IPS-18c (cell line): Measurements from ENCODE around the gene SH3BP1.

Experiments
- H3K4me3 ChIP-seq: 2 replicates; pipeline ENCODE4 v1.7.0; 2013; ENCODE audit warnings: low read depth, mild to moderate bottlenecking, low read length, moderate library complexity; ENCODE audit not compliant: insufficient read depth
- H3K9me3 ChIP-seq: one replicate; pipeline ENCODE4 v1.6.1; 2013; ENCODE audit warnings: mild to moderate bottlenecking, low read length, moderate library complexity; ENCODE audit not compliant: control insufficient read depth, insufficient read depth

SH3BP1 gene

DNA sequence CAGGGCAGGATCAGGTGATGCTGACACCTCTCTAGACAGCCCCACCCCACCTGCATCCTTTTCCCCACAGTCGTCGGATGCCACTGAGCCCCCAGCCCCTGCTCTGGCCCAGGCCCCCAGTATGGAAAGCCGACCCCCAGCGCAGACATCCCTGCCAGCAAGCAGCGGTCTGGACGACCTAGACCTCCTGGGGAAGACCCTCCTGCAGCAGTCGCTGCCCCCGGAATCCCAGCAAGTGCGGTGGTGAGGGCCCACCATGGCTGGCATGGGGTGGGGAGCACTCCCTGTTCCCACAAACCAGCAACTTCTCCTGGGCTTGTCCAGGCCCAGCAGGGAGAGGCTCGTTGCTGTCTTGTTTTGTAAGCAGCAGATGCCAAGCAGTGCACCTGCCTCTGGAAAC, 9.5 kb upstream of the SH3BP1 start:
- Histone ChIP-seq H3K4me3 (no peak overlapping the region), H3K9me3 (no peaks in the 10 kb centered on the region)

DNA sequence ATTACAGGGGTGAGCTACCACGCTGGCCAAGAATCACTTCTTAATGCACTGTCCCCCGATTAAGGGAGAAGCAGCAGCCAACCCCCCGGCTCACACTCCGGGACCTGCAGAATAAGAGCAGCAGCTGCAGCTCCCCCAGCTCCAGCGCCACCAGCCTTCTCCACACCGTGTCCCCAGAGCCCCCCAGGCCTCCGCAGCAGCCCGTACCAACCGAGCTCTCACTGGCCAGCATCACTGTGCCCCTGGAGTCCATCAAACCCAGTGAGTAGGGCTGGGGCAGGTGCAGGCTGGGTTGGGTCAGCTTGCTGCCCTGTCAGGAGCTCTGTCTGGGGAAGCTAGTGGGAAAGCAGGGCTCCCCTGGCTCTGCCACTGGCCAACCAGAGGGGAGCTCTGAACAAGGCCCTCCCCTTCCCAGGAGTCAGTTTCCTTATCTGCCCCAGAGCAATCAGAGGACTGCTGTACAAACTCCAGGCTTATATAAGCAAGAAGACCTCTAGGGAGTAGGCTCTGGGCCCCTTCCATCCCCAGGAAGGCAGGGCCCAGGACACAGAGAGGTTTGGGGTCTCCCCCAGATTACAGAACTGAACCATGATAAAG, 8.5 kb upstream of the SH3BP1 start:
- Histone ChIP-seq H3K9me3 (no peaks in the 10 kb centered on the region), H3K4me3 (no peak overlapping the region)

DNA sequence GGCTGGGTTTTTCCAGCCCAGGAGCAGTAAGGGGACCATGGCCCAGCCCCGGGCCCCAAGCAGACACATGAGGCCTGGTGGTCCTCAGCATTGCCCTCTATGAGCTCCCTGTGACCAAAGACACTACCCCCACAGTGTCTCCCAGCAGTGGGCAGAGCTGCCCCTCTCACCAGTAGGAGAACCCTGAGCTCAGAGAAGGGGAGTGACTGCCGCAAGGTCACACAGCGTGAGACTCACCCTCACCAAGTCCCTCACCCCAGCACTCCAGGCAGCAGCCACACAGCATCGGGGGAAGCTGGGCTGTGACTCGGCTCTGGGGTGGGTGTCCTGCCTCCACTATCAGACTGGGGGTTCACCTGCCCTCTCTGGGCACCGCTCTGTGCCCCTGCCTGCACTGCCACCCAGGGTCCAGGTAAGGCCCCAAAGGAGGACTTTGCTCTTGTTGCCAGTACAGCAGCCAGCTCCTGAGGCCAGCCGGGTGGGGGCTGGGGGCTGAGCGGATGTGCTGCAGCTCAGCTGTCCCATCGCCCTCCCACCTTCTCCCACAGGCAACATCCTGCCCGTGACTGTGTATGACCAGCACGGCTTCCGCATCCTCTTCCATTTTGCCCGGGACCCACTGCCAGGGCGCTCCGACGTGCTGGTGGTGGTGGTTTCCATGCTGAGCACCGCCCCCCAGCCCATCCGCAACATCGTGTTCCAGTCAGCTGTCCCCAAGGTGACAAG, 7.9 kb upstream of the SH3BP1 start:
- Histone ChIP-seq H3K4me3 (no peak overlapping the region), H3K9me3 (no peaks in the 10 kb centered on the region)

DNA sequence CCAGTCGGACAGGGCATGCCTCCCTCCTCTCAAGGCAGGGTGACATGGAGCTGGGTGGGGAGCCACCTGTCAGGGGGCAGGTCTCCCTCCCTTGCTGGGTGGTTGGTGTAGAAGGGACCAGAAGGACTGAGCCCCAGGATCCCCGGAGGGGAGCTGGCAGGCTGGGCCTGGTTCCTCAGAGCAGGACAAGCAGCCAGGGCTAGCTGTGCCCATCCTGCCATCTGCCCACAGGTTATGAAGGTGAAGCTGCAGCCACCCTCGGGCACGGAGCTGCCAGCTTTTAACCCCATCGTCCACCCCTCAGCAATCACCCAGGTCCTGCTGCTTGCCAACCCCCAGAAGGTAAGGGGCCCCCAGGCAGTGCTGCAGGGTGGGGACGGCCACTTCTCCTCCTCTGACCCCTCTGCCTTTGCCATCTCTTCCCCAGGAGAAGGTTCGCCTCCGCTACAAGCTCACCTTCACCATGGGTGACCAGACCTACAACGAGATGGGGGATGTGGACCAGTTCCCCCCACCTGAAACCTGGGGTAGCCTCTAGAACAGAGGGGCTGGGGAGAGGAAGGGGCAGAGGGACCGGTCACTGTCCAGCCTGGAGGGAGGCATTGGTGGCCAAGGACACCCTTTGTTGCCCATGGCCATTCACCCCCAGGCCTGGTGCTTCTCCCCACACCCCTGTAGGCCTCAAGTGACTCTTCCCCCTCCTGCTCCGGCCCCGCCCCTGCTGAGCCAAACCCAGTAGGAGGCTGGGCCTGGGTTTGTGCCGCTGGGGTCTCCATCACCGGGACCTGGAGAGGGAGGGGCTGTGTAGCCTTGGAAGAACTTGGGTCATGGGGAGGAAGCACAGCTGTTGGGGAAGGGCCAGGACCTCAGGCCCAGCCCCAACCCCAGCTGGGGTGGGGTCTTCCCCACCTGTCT, 7.0 kb upstream of the SH3BP1 start:
- Histone ChIP-seq H3K4me3 (no peak overlapping the region), H3K9me3 (no peaks in the 10 kb centered on the region)

DNA sequence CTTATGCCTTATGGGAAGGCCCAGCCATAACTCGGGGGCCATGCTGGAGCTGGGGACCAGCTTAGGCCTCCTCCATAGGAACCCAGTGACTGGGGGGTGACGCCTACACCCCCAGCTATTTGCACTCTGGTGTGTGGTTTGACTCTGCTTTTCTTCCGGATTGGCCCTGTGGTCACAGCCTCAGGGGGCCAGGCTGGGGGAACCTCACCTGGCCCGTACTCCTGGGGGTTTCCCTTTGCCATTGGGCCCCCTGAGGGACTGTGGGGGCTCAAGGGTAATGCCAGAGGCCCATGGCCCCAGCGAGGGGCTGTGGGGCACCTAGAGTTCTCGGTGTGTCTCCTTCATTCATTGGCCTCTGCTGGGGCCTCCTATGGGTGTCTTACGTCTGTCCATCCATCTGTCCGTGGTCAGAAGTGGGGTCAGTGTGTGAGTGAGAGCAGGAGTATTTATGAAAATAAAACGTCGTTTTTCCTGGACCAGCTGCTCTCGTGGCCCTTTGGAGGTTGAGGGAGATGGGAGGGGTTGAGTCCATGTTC, 6.3 kb upstream of the SH3BP1 start:
- no peak overlapping the region for H3K4me3 ChIP-seq
- H3K9me3 ChIP-seq: no peaks in the 10 kb centered on the region

DNA sequence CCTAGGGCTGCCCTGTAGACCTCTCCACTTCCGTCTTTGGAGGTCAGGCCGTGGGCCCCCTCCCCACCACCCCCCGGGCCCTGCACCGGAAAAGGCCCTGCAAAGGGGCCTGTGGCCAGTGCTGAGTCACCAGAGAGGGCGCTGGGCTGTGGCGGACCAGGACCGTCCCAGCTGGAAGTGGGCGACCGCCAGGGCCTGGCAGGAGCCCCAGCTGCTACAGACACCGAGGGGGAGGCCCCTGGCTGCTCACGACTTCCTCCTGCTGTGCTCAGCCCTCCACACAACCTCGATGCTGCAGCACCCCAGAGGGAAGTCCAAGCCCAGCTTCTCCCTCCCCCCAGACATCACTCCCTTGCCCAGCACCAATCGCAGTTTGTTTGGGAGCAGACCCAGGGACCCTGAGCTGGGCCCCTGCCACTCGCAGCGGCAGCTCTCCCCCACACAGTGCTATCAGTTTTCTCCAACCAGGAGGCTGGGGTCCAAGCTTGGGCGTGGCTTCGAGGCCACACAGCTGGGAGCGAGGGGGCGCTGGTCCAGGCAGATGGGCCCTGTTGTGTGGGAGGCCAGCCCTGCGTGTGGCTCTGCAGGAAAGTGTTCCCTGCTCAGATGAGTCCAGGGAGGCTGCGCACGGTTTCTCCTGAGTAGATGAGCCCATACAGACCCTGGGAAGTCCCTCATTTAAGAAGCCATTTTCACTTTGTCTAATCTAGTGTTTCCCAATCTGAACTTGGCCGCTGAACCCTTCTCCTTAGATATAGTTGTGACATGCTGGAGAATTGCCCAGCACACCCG, 5.6 kb upstream of the SH3BP1 start:
- Histone ChIP-seq H3K4me3 (no peak overlapping the region), H3K9me3 (no peaks in the 10 kb centered on the region)

DNA sequence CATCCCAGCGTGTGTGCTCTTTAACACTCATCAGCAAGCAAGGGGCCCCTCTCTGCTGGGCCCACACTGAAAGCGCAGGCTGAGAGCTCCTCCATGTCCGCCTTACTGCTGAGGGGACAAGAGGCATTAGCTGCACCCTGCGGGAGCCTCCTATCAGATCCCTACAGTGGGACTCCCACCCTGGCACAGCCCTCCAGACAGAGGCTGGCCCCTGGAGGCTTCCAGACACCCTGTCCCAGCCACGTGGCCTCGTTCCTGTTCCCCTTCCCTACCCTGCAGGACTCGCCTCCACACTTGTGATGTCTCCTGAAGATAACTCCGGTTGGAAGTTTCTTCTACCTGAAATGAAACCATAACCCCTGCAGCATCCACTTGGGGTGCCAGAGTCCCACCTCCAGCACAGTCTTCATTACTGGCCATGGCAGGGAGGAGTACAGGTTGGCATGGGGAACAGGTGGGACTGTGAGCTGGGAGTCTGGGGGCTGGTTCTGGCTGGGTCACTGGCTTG, 5.0 kb upstream of the SH3BP1 start:
- no peaks in the 10 kb centered on the region for H3K9me3 ChIP-seq
- H3K4me3 ChIP-seq: no peak overlapping the region

DNA sequence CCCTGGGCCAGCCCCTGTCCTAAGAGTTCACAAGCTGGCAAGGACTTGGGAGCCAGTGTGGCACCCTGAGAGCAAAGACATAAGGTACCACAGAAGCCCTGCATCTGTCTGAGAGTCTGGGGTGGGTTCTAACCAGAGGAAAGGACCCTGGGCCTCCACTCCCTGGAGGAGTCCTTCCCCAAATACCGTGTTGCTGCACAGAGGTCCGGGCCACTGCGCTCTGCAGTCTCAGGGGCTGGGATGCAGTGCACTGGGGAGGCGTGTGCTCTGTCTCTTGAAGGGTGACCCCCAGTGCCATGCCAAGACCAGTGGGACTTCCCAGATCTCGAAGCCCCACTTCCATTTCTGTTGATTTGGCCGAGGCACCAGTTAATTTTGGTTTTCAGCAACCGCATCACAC, 4.3 kb upstream of the SH3BP1 start:
- Histone ChIP-seq H3K4me3 (no peak overlapping the region), H3K9me3 (no peaks in the 10 kb centered on the region)

DNA sequence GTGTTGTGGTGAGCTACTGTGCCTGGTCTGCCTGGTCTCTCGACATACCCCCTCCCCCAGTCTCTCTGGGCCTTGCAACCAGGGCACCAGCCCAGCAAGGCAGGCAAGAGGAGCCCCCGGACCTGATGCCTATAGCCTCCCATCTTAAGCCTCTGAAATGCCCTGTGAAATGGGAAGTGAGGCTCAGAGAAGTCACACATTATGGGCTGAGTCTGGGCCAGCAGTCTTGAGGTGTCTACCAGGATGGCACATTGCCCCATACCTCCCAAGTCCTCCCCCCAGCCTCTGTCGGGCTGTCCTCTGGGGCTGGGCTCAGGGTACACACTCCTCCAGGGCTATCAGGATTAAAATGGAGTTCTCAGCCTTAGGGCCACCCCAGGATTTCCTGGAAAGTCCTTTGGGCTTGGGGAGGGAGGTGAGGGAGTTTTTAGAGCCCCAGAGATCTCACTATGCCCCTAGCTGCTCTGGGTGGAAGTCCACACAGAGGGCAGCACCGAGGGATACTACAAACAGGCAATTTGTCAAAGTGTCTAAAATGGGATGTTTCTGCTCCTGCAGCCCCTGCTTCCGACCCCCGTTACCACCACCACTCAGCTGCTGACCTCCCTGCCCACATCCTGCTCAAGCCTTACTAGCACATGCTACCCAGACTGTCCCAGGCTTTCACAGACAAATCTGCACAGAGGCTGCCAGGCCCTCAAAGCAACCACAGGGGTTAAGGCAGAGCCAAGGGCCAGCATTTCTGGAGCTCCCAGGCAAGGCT, 3.1 kb upstream of the SH3BP1 start:
- no peaks in the 10 kb centered on the region for H3K9me3 ChIP-seq
- no peak overlapping the region for H3K4me3 ChIP-seq

DNA sequence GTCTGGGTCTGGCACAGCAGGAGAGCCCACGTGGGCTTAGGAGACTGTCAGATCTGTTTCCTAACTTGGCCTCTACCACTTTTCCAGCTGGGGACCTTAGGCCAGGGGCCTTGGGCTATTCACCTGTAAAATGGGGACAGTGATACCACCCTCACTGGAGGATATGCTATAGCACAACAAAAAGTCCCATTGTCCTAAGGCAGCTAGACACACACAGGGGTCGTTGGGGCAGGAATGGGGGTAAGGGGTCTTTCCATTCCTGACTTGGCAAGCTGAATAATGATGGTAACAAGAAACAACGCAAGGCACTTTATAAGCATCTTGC, 2.6 kb upstream of the SH3BP1 start:
- no peaks in the 10 kb centered on the region for H3K9me3 ChIP-seq
- no peak overlapping the region for H3K4me3 ChIP-seq

DNA sequence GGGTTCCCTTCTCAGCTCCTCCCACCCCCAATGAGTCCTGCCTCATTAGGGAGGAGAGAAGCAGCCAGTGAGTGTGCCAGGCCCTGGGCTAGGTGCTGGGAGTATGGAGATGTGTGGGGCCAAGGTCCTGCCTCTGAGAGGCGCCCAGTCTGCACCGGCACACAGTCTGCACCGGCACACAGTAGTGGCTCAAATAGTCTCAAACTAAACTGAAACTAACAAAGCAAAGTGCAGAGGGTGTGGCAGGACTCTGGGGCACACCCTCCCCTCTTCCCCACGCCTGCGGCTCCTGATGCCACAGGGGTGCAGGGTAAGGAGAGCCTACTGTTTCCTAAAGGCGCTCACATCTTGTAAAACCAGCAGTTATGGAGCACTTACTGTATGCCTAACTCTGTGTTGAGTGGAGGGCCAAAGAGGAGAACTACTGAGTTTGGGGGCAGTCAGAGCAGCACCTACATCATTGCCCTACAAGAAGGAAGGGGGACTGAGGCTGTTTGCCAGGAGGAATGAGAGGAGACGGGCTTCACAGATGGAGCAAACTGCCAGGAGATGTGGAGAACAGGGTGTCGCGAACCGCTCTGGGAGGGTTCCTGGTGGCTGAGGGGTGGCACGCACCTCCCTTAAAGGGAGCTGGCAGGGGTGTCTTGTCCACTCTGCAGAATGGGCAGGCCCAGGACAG, 939 bp upstream of the SH3BP1 start:
- Histone ChIP-seq H3K9me3 (no peaks in the 10 kb centered on the region), H3K4me3 (peak overlapping the region; percentile 1; the same call in 1 of the 2 replicates)

DNA sequence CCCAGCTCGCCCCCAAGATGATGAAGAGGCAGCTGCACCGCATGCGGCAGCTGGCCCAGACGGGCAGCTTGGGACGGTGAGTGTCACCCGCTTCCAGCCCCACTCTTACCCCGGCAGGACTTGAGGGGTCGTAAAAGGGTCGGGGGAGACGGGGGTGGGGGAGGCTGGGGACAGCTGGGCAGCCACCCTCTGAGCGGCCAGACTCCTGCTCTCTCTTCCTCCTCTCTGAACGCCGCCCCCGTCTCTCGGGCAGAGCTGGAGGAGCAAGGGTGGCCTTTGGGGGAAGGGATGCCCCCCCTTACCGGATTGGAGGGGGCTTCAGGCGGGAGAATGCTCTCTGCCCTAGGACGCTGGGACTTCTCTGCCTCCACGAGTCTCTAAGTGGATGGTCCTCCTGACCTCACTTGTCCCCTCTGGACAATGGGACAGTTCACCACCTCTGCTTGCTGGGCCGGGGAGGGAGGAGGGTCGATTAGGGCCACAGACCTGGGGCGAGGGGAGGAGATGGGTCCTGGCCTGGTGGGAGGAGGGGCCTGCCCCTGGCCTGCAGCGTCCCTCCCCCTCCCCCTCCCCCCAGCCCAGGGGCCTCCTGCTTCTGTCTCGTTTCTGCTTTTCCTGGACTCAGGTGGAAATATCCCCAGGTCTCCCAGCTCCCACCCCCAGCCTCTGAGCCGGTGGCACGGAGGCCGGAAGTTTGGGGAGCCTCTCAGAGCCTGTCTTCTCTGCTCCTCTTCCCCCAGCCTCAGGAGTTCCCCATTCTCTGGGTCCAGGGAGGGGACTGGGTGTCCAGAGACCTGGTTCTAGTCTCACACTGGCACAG, 512 bp downstream of the SH3BP1 start:
- H3K9me3 ChIP-seq: no peaks in the 10 kb centered on the region

DNA sequence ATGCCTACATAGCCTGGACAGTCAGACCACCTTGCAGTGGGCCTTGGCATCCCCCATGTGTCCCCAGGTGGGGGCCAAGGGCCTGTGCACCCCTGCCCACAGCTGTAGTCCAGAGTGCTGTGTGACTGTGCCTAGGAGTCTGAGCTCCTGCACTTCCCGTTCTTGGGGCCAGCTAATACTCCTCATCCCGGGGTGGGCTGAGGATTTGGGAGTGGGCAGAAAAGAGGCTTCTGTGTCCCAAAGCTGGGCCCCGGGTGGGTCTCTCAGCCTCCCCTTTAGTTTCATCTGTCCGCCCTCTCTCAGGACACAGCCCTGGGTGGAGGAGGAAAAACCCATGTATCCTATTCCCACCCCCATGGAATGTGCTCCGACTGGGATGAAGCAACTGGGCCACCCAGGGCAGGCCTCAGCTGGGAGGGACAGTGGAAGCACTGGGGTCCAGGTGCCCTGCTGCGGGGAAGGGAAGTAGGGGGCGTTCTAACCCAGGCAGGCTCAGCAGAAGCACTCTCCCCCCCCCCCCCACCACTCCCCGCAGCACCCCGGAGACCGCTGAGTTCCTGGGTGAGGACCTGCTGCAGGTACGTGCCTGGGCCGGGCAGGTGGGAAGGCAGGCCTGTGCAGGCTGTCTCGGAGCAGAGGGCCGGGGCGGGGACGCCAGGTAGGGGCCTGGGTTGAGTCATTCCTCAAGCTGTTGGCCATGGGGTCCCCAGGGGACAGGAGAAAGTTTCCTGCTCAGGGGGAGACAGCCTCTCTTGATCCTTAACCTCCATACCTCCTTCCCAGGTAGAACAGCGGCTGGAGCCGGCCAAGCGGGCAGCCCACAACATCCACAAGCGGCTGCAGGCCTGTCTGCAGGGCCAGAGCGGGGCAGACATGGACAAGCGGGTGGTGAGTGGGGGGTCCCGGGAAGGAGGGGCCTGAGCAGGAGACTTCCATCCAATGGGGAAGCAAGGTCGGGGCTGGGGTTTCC, 1.4 kb downstream of the SH3BP1 start:
- H3K9me3 ChIP-seq: no peaks in the 10 kb centered on the region
- H3K4me3 ChIP-seq: peak overlapping the region; percentile 55

More for the DNA sequence above, 512 bp downstream of the SH3BP1 start:
- H3K4me3 ChIP-seq: peak overlapping the region; percentile 55

DNA sequence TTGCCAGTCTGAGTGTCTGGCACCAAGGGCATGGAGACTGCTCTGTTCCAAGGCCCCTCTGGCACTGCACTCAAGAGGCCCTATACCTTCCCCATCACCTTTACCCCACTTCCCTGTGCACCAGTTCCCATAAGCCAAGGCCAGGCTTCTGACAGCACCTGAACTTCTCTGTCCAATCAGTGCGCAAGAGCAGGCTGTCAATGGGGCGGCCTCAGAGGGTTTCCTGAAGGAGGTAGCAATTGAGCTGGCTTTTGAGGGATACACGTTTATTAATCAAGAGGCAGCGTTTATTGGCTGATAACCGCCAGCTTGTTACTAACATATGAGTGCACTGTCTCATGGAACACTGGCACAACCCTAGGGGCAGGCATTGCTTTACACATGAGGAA, 2.1 kb downstream of the SH3BP1 start:
- Histone ChIP-seq H3K4me3 (no peak overlapping the region), H3K9me3 (no peaks in the 10 kb centered on the region)
